Myocyte (in vitro differentiated cells): ENCODE results near the gene FOXR1. TPM values are rescaled to one million over a fixed set of nuclear protein-coding genes. Genes with fewer than 3 reads are reported as not detected.
A peak's percentile ranks its signal among the peaks of the same experiment; 100 is the strongest.

ENCODE experiments used
- DNase-seq: peaks from one replicate; pipeline ENCODE4 v3.0.0-alpha.2; 2012; ENCODE audit warnings: low read depth
- microRNA-seq: library from miRNA; unstranded; fragments of <30 nt; microRNA quantifications from one replicate; pipeline ENCODE4, GENCODE V29; 2016
- total RNA-seq: library from RNA; depleted of rRNA; stranded (reverse); fragments of >200 nt; gene quantifications from 2 replicates; pipeline ENCODE4 v1.2.3, GENCODE V29; 2014

FOXR1 gene
- total RNA-seq, 1 donor from 2014 or later, result not detected

DNA sequence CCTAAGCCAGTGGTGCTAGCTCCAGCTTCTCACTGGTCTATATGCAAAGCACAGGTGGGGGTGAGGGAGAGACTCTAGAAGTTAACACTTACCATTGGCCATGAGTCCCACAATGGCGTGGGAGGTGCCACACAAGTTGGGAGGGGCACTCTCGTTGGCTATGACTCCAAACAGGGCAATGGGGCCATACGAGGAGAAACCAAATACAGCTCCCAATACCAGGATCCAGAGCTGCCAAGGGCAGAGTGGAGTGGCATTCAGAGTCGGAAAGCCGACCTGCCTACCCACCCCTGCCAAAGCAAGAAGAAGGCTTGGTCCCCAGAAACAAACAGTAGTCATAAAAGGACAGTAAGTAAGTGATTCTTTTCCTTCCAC is 53.5 kb downstream of the FOXR1 start:
- no peak for DNase-seq

DNA sequence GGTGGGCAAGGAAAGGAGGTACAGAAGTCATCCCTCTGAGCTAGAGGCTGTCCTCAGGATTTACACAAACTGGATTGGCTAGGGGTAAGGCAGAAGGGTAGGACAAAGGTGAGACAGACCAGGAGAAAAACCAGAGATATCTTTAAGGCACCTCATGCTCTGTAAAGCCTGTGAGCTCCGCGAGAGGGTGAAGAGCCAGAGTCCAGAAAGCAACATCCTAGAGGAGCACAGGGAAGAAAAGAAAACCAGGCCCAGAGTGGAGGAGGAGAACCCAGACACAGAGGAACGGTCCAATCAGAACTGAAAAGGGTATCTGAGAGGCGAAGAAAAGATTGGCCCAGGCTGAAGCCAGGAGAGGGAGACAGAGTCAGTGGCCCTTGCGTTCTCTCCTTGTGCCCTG is 54.0 kb downstream of the FOXR1 start:
- DNase-seq, result no peak

DNA sequence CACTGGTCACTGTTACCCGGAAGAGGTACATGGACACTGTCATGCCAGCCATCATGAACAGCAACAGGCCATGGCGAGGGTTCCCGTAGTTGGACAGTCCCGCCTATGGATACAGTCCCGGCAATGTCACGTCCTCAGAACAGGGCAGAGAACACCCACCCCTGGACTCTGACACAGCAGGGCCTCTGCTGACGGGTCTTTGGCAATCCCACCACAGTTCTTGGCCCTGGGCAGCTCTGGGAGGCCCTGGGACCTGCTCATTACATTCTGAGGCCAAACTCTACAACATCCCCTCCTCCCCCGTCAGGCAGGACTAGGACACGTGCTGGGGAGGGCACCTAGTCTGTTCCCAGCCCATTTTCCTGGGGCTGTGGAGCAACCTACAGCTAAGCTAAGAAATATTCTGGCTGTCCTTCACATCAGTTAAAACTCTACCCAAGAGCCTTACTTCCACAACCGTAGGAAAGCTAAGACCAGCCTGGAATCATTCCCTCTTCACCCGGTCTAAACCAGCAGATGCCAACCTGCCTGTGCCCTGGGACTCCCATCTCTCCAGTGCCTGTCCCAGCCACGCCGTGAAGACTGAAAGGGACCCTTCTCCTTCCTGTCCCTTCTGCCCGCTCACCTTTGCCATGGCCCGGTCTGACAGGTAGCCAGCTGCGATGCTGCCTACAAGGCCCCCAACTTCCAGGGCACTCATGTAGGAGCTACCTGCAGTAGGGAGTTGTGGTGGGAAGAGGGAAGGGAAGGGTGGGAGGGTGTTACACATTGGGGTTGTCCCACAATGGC is 54.6 kb downstream of the FOXR1 start:
- DNase-seq, result no peak

DNA sequence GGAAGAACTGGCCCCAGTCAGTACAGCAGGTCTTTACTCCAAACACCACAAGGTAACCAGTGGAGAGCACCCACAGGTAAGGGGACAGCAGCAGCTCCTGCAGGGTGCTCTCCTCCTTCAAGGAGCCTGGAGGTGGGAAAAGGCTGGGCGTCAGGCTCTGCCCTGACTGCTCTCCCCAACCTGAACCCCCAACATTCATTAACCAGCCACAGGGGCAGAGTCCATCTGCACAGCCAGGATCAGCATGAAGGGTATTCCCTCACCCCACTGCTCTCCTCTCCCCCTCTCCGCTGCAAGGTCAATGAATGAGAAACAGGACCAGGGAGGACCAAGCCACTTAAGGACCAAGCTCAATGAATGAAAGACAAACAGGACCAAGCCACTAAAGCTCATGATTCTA is 55.4 kb downstream of the FOXR1 start:
- no peak for DNase-seq

DNA sequence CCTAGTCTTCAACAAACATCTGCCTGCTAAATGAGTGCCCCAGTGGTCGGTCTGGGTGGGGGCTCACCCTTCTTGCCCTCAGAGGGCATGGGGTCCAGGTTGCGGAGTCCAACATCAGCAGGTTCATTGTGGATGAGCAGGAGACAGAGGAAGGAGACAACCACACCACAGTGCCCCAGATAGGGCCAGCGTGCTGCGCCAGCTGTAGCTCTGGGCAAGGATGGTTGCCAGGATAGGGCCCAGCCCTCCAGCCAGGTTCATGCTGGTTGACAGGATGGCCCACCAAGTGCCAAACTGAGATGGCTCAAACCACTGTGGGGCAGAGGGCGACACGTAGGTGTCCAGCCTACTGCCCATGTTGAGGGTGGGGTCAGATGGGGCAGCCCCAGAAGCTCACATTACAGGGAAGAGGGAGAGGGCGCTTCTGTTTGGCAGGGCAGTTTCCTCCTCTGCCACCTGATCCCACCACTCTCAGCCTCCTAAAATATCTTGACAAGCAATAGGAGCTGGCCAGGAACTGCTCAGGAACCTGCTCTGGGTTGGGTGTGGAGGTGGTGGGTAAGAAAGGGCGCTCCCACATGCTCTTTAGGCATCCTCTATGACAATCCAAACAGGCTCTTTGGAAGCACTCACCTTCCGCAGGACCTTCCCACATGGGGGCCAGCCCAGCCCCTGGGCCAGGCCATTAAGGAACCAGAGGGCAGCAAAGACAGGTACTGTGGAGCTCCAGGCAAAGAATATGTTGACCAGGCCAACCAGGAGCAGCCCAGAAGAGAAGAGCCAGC is 56.2 kb downstream of the FOXR1 start:
- no peak for DNase-seq

DNA sequence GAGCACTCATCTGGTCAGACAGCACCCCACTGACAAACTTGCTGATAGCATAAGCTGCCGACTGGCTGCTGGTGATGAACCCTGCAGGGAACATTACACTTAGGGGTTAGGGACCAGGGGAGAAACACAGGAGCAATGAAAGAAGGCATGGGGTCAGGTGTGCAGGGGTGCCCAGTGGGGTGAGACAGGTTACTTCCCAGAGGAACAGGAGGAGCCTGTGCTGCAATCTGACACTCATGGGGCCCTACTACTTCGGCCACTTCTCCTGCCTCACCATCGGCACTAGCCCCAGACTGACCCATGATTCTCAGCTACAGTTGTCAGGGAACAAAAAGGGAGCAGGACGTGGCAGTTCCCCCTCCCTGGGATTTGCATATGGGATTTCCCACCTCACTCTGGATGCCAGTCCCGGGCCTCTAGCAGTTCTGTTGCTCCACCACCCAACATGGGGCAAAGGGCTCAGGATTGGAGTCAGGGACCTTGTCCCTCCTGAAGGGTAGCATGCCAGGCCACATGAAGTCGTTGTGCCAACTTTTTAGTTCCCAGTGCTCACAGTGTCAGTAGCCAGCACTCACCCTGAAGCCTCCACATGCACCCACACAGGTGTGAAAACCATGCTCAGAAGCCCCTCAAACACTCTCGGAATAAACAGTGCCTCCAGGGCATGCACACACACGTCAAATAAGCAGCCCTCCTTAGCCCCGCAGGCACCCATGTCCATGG is 56.9 kb downstream of the FOXR1 start:
- no peak for DNase-seq

DNA sequence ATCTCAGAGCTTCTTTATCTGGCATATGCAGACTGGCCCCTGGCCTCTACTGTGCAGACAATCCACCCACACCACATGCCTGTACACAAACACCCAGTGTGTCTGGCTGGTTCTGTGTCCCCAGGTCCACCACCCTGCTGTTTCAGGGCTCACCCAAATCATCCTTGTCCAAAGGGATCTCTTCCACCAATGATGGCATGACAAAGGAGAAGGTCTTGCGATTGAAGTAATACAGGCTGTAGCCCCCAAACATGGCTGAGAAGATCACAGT is 57.4 kb downstream of the FOXR1 start:
- no peak for DNase-seq

DNA sequence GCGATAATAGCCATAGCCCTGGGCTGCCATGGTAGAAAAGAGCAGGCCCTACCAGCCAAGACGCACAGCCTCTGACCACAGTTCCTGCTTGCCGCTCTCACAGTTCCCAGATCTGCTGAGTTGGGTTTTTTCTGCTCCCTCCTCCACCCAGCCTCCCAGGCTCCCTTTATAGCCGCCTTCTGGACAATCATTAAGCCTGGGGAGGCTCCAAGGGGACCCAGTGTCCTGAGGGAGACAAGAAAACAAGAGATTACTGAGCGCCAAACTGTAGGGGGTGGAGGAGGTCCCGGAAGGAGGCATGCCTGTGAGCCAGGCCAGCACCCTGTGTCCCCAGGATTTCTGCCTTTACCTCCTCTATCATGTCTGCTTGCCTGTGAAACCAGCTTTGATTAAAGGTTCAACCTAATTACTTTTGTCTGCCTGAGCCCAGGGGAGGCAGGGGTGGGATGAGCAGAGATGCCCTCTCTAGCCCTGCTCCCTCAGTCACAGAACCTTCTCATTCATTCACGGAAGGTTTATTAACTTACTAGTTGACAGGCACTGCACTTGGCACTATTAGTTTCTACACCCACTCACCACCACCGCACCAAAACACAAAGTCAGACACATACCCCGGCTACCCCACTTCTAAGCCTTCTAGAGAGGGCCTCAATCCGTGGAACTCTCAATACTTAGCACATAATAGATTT is 57.9 kb downstream of the FOXR1 start:
- no peak for DNase-seq

DNA sequence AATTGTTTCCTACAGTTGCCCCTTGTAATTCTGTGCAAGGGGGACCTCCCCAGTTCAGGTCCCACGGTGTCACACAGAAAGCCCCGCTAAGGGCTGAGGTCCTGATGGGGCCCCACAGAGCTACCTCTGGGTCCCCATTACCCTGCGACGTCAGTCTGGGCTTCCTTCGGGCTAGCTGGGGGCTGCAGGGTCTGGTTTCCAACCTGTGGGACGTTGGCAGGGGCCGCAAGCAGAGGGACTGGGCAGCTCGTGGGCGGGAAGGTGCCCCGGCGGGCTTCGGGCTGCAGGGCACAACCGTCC is 58.4 kb downstream of the FOXR1 start:
- DNase-seq, result no peak

DNA sequence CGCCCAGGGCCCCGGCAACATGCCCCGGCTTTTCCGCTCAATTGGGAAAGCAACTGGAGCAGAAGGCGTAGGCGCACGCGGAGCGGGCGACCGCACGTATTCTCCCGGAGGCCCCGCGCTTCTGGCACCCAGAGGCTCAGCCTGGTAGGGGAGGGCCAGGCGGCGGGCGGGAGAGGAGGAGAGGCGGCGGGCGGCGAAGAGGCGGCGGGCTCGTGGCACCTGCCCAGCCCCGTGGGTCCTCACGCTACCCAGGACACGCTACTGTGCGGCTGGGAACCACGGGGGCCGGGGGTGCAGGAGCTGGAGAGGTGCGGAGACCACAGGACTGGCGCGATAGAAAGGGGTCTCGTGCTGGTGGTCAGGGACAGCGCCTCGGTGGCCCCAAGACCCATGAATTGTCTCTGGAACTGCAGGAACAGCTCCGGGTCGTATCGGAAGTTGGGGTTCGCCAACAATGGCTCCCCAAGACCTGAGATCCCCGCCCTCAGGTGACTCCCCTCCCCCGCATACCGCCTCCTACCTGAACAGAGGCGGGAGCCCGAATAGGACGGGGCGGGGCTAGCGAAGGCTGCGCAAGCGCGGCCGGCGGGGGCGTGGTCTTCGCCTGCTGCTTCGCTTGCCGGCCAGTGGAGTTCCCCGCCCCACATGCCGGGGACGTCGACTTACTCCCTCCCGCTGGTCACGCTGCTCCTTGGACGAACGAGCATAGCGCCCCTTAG is 58.9 kb downstream of the FOXR1 start, which contains the start of gene SLC37A4:
Gene SLC37A4, minus strand, starts transcription at position 549 of the 719 bp plus-strand sequence.
- DNase-seq, result peak; percentile 97

Small RNAs within 50 kb of the gene (microRNA-seq; reads per million reads assigned to microRNA genes)
- not detected for gene MIR3656

Other genes with a start within 250 kb of the FOXR1 start
- gene DDX6, start 180.6 kb upstream of the FOXR1 start, total RNA-seq, result 99.1 and 119 TPM in 2 replicates
- gene CXCR5, start 87.9 kb upstream of the FOXR1 start, total RNA-seq, result not detected in 2 replicates
- 15.2 and 22.1 TPM in 2 replicates for gene BCL9L, start 45.8 kb upstream of the FOXR1 start, total RNA-seq
- gene UPK2, start 15.5 kb upstream of the FOXR1 start, total RNA-seq, result not detected in 2 replicates
- gene CENATAC, start 26.4 kb downstream of the FOXR1 start, total RNA-seq, result 14.6 and 15.7 TPM in 2 replicates
- 960 and 1,378 TPM in 2 replicates for gene RPS25, start 46.6 kb downstream of the FOXR1 start, total RNA-seq
- gene TRAPPC4, start 47.0 kb downstream of the FOXR1 start, total RNA-seq, result 42.4 and 53.9 TPM in 2 replicates
- 19.0 and 19.3 TPM in 2 replicates for gene SLC37A4, start 59.1 kb downstream of the FOXR1 start, total RNA-seq
- 104 and 157 TPM in 2 replicates for gene HYOU1, start 85.4 kb downstream of the FOXR1 start, total RNA-seq
- 21.2 and 22.0 TPM in 2 replicates for gene VPS11, start 96.1 kb downstream of the FOXR1 start, total RNA-seq
- gene HMBS, start 113.1 kb downstream of the FOXR1 start, total RNA-seq, result 4.1 and 10.3 TPM in 2 replicates
- gene DPAGT1, start 130.1 kb downstream of the FOXR1 start, total RNA-seq, result 24.5 and 25.5 TPM in 2 replicates
- 19.3 and 19.7 TPM in 2 replicates for gene C2CD2L, start 135.6 kb downstream of the FOXR1 start, total RNA-seq
- gene HINFP, start 149.8 kb downstream of the FOXR1 start, total RNA-seq, result 12.9 and 16.7 TPM in 2 replicates
- gene ABCG4, start 177.3 kb downstream of the FOXR1 start, total RNA-seq, result 0.08 and 0.16 TPM in 2 replicates
- 22.8 and 24.1 TPM in 2 replicates for gene NLRX1, start 197.0 kb downstream of the FOXR1 start, total RNA-seq
- not detected in 2 replicates for gene NHERF4, start 213.7 kb downstream of the FOXR1 start, total RNA-seq
- gene CBL, start 234.6 kb downstream of the FOXR1 start, total RNA-seq, result 8.2 and 9.1 TPM in 2 replicates